ENCODE results near the gene LRRC10B.

GRCh38 chr11:61487342-61488025, 21.1 kb upstream of the LRRC10B start:
- TF ChIP-seq CTCF (IDR thresholded peaks at IDR 0.05; ENCODE audit: low read length) = no peak
- no peak for TF ChIP-seq EZH2 (IDR thresholded peaks at IDR 0.05; ENCODE audit: borderline replicate concordance, low read length)
